Osteocyte (in vitro differentiated cells): ENCODE results near the gene ARHGAP8. TPM values are rescaled to one million over a fixed set of nuclear protein-coding genes. Genes with fewer than 3 reads are reported as not detected.

ENCODE experiments used
- DNase-seq: peaks from one replicate; pipeline ENCODE4 v3.0.0; 2021; ENCODE audit warnings: mixed read lengths; ENCODE audit not compliant: unreplicated experiment; ENCODE audit errors: extremely low spot score
- H3K27ac Mint-ChIP-seq: one replicate; pipeline ENCODE4 v1.8.0; 2021; ENCODE audit warnings: mild to moderate bottlenecking, mixed read lengths; ENCODE audit not compliant: unreplicated experiment
- H3K27me3 Mint-ChIP-seq: one replicate; pipeline ENCODE4 v1.8.0; 2021; ENCODE audit warnings: mixed read lengths; ENCODE audit not compliant: unreplicated experiment
- H3K36me3 Mint-ChIP-seq: one replicate; pipeline ENCODE4 v1.8.0; 2021; ENCODE audit warnings: mixed read lengths; ENCODE audit not compliant: unreplicated experiment
- H3K4me1 Mint-ChIP-seq: one replicate; pipeline ENCODE4 v1.8.0; 2021; ENCODE audit warnings: mixed read lengths; ENCODE audit not compliant: unreplicated experiment
- H3K4me3 Mint-ChIP-seq: one replicate; pipeline ENCODE4 v1.8.0; 2021; ENCODE audit warnings: mild to moderate bottlenecking, moderate library complexity, mixed read lengths; ENCODE audit not compliant: unreplicated experiment
- H3K9me3 Mint-ChIP-seq: one replicate; pipeline ENCODE4 v1.8.0; 2021; ENCODE audit warnings: mixed read lengths; ENCODE audit not compliant: unreplicated experiment
- total RNA-seq: library from RNA; stranded (reverse); gene quantifications from 2 replicates; pipeline ENCODE4 v1.2.1, GENCODE V29; 2021
- TF ChIP-seq, protein P1 (sequence below): fragments of 200-600 bp; sonication (generic); IDR thresholded peaks from 2 replicates; pipeline ENCODE4 v1.5.0; 2021; ENCODE audit warnings: antibody characterized with exemption, mild to moderate bottlenecking, moderate library complexity

ARHGAP8 gene
- total RNA-seq, 1 donor from 2014 or later, result 0.89 TPM

DNA sequence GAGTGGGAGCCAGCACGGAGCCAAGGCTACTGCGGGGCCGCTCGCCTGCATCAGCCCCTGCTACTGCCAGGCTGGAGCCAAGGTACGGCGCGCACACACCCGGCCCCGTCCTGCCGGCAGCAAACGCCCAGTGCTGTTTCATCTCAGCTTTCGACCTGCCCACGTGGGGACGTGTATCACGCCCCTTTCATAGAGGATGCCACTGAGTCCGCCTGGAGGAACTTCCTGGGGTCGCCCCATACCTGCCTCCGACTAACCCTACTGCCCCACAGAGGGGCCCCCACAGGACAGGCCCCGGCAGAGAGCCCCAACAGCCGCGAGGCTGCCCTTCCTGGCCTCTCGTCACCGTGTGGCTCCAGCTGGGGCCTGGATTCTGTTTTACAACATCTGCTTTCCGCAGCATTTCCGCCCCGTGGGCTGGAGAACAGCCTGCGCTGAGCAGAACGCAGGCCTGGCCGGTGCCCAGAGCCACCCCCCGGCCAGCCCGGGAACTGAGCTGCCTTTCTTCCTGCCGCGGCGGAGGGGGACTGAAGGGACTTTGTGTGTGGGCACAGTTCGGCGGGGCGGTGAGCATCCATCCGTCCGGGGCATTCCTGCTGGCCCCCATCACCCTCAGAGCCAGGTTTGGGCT lies 22.9 kb upstream of the ARHGAP8 start:
- TF ChIP-seq, protein P1, sequence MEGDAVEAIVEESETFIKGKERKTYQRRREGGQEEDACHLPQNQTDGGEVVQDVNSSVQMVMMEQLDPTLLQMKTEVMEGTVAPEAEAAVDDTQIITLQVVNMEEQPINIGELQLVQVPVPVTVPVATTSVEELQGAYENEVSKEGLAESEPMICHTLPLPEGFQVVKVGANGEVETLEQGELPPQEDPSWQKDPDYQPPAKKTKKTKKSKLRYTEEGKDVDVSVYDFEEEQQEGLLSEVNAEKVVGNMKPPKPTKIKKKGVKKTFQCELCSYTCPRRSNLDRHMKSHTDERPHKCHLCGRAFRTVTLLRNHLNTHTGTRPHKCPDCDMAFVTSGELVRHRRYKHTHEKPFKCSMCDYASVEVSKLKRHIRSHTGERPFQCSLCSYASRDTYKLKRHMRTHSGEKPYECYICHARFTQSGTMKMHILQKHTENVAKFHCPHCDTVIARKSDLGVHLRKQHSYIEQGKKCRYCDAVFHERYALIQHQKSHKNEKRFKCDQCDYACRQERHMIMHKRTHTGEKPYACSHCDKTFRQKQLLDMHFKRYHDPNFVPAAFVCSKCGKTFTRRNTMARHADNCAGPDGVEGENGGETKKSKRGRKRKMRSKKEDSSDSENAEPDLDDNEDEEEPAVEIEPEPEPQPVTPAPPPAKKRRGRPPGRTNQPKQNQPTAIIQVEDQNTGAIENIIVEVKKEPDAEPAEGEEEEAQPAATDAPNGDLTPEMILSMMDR, result no peak
- no peaks in the 10 kb centered on the region for H3K27me3 Mint-ChIP-seq
- H3K4me3 Mint-ChIP-seq, result no peak overlapping the region
- DNase-seq, result no peak
- no peaks in the 10 kb centered on the region for H3K9me3 Mint-ChIP-seq
- H3K27ac Mint-ChIP-seq, result no peak overlapping the region
- H3K36me3 Mint-ChIP-seq, result peaks cover 1% of the 10 kb centered on the region
- H3K4me1 Mint-ChIP-seq, result peaks cover 4% of the 10 kb centered on the region

- H3K27ac Mint-ChIP-seq, result no peak overlapping the region
- DNase-seq, result no peak
- H3K9me3 Mint-ChIP-seq, result no peaks in the 10 kb centered on the region
- peaks cover 4% of the 10 kb centered on the region for H3K4me1 Mint-ChIP-seq
- TF ChIP-seq, protein P1, result no peak
- H3K36me3 Mint-ChIP-seq, result no peaks in the 10 kb centered on the region
- no peaks in the 10 kb centered on the region for H3K27me3 Mint-ChIP-seq
- no peak overlapping the region for H3K4me3 Mint-ChIP-seq
These were observed 22.4 kb upstream of the ARHGAP8 start for GRCh38 chr22:44730022-44730393.

DNA sequence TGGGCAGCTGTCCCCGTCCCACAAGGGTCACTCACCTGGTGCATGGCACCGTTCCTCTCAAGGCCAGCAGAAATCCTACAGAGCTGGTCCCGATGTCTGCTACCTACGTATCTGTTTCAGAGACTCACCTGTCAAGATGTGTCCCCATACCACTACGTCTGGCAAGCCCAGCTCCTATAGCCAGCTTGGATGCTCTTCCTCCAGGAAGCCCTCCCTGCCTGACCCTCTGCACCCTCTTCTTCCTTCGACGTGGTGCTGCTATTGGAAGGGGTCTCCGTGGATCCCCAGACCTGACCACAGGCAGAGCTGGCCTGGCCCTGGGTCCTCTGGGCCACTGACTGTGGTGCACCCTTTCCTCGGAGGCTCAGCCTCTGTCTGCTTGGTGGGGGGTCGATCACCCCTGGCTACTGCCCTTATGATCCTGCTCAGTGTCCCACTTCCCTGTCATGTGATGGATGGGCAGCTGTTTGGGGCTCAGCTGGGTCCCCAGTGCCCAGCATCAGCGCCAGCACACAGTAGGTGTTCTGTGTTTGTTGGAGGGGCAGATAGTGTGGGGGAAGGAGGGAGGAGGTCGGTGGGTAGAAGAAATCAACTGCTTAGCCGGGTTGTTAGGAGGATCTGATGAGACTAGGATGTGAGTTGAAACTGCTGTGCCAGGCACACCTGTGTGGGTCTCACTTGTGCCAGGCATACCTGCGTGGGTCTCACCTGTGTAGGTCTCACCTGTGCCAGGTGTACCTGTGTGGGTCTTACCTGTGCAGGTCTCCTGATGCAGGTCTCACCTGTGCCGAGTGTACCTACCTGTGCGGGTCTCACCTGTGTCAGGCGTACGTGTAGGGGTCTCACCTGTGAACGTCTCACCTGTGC lies 21.7 kb upstream of the ARHGAP8 start:
- H3K36me3 Mint-ChIP-seq, result no peaks in the 10 kb centered on the region
- no peaks in the 10 kb centered on the region for H3K27me3 Mint-ChIP-seq
- no peak for DNase-seq
- H3K27ac Mint-ChIP-seq, result no peak overlapping the region
- no peak overlapping the region for H3K4me3 Mint-ChIP-seq
- no peaks in the 10 kb centered on the region for H3K9me3 Mint-ChIP-seq
- H3K4me1 Mint-ChIP-seq, result peaks cover 4% of the 10 kb centered on the region
- TF ChIP-seq, protein P1, result no peak

DNA sequence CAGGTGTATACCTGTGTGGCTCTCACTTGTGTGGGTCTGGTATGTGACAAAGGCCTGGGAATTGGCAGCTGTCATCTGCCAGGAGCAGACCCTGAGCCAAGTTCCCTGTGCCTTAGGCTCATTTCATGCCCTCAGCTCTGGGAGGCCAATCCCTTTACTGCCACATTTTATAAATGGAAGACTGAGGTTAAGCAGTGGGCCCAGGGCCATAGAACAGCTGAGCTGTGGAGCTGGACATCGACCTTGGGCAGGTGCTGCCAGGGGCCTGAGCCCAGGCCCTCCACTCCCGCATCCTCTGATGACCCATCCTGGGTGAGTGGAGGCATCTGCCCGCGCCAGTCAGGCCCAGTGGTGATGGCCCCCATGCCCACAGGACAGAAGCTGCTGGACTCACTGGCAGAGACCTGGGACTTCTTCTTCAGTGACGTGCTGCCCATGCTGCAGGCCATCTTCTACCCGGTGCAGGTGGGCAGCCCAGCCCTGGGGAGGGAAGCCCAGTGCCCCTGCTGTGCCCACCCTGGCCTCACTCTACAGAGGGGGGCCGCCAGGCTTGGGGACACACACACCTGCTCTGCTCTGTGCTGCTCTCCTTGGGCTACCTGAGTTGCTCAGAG lies 20.9 kb upstream of the ARHGAP8 start:
- Mint-ChIP-seq H3K27me3 (no peaks in the 10 kb centered on the region), H3K36me3 (no peaks in the 10 kb centered on the region), H3K9me3 (no peaks in the 10 kb centered on the region), H3K4me3 (no peak overlapping the region), H3K4me1 (peaks cover 4% of the 10 kb centered on the region), H3K27ac (no peak overlapping the region)
- TF ChIP-seq, protein P1, result no peak
- DNase-seq, result no peak

GRCh38 chr22:44732017-44732561 lies 20.3 kb upstream of the ARHGAP8 start:
- Mint-ChIP-seq H3K36me3 (no peaks in the 10 kb centered on the region), H3K27me3 (no peaks in the 10 kb centered on the region), H3K9me3 (no peaks in the 10 kb centered on the region), H3K27ac (no peak overlapping the region), H3K4me1 (peaks cover 4% of the 10 kb centered on the region), H3K4me3 (no peak overlapping the region)
- DNase-seq, result no peak
- TF ChIP-seq, protein P1, result no peak
